GM12891 (cell line): ENCODE measurements around the gene SMG1.

Experiments
- DNase-seq: peaks from one replicate; pipeline ENCODE4 v3.0.0; 2011; ENCODE audit warnings: low spot score; ENCODE audit not compliant: insufficient read length
- FAIRE-seq: peaks from 2 replicates; lab custom pipeline; 2011; peaks lifted over from hg19 to GRCh38; lab: Jason Lieb, UNC
- PAX5 ChIP-seq: IDR thresholded peaks from 2 replicates; pipeline ENCODE4 v1.6.1; 2011; ENCODE audit warnings: low read length, moderate library complexity, mild to moderate bottlenecking; ENCODE audit not compliant: insufficient read depth, severe bottlenecking
- POLR2A ChIP-seq: IDR thresholded peaks from 2 replicates; pipeline ENCODE4 v1.6.1; 2011; ENCODE audit warnings: low read depth, low read length, control low read depth
- POLR2AphosphoS5 ChIP-seq: IDR thresholded peaks from 2 replicates; pipeline ENCODE4 v1.6.1; 2011; ENCODE audit warnings: low read depth, low read length, control low read depth
- POU2F2 ChIP-seq: IDR thresholded peaks from 2 replicates; pipeline ENCODE4 v1.6.1; 2011; ENCODE audit warnings: low read depth, mild to moderate bottlenecking, control low read depth, low read length, moderate library complexity
- SPI1 ChIP-seq: IDR thresholded peaks from 2 replicates; pipeline ENCODE4 v1.6.1; 2011; ENCODE audit warnings: low read depth, low read length, control low read depth
- TAF1 ChIP-seq: IDR thresholded peaks from 2 replicates; pipeline ENCODE4 v1.6.1; 2011; ENCODE audit warnings: low read depth, low read length, control low read depth

The SMG1 gene

DNA sequence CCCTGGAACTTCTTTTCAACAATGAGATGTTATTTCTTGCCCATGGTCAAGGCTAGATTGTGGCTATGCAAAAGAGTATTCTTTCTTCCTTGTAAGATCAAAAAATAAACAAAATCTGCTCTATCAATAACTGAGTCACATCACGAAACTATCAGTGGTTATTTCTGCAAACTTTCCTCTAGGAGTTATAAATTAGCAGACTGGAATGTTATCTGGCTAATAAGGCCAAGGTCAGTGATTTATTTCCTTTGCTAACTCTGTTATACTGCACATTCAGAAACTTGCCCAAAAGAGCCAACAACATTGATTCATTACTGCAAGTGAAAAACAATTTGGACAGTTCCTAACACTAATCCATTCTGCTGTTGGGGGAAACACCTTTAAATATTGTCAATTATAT lies 129.8 kb downstream of the SMG1 start:
- TF ChIP-seq POU2F2 = no peak
- no peak for TF ChIP-seq SPI1
- TF ChIP-seq PAX5 = no peak
- TF ChIP-seq TAF1 = no peak
- no peak for TF ChIP-seq POLR2AphosphoS5
- TF ChIP-seq POLR2A = no peak
- DNase-seq (no peak), FAIRE-seq (no peak)

DNA sequence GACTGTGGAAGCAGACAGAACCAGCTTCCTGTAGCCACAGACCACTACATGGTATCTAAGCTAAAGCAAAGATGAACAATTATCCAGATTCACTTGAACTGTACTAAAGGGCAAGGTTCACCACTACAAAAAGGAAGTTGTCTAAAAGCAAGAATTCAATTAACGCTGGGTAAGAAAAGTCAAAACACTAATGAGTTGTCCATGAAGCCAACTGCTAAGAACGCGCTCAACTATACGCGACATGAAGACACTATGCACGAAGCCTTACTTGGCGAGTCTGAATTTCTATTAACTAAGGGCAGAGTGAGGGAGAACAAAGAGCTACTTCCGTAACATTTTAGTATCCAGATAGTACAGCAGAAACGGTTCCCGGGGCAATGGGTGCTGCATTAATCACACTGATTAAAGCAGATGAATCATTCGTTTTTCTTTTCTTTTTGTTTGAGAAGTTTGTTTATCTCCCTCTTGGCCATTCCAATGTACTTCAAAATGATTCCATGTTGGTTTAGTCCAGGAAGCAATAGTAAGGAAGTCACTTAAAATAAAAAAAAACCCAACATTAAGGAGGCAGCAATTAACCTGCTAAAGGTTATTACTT lies 133.3 kb downstream of the SMG1 start:
- no peak for FAIRE-seq
- TF ChIP-seq TAF1 = no peak
- no peak for TF ChIP-seq PAX5
- TF ChIP-seq POLR2AphosphoS5 = no peak
- no peak for TF ChIP-seq SPI1
- no peak for TF ChIP-seq POLR2A
- no peak for TF ChIP-seq POU2F2
- no peak for DNase-seq

DNA sequence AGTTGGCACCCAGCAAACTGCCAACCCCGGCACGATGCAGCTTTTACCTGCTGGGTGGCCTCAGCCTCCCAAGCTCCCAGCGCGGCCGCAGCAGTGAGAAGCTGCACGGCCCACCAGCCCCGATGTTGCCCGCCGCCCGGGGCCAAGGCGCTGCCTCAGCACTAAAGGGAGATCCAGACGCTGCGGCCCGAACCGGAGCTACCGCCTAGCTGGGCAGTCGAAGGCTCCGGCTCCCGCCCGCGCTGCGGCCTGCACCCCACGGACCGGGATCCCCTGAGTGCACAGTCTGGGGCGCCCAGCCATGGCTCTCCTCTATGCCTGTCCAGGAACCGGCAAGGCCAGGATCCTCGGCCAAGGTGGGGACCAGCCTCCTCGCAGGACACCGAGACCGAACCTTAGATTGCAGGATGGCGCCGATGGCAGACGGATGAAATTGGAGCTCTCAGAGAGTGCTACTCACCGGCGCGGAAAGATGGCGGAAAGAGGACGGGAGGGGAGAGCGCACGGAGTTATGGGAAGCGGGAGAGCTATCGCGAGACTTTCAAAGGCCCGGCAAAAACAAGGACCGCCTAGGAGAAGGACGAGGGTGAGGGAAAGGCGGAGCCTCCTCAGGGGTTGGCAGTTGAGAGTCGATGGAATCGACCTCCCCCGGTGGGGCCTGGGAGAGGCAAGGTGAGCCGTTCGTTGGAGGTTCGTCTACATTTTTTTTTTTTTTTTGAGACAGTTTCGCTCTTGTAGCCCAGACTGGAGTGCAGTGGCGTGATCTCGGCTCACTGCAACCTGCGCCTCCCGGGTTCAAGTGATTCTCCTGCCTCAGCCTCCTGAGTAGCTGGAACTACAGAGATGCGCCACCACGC lies 136.1 kb downstream of the SMG1 start, which contains the start of gene RPS15A:
Gene RPS15A, minus strand, starts transcription at position 485 of the 857 bp plus-strand sequence. CDS start 1,221 bp downstream, outside the sequence.
- DNase-seq (peak; percentile 95), FAIRE-seq (peak; percentile 77)
- TF ChIP-seq SPI1 (no peak), PAX5 (no peak), TAF1 (peak; percentile 98), POLR2A (peak; percentile 99), POLR2AphosphoS5 (peak; percentile 99), POU2F2 (peak; percentile 74)

DNA sequence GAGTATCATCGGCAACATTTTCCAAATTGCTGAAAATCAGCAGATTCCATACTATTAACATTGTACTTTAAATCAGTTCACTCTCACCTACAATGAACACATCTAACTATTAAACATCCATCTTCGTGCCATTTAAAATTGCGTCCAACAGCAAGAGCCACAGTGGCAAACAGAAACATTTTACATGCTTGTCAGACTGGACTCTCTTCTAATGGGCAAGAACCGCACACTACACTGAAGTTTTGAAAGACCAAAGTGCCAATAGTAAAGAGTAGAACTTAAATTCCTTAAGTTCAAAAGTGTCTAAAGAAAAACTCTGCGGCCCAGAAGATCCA lies 136.7 kb downstream of the SMG1 start:
- TF ChIP-seq PAX5 (no peak), SPI1 (no peak), POLR2AphosphoS5 (no peak), POLR2A (no peak), TAF1 (no peak), POU2F2 (no peak)
- FAIRE-seq = peak; percentile 5

DNA sequence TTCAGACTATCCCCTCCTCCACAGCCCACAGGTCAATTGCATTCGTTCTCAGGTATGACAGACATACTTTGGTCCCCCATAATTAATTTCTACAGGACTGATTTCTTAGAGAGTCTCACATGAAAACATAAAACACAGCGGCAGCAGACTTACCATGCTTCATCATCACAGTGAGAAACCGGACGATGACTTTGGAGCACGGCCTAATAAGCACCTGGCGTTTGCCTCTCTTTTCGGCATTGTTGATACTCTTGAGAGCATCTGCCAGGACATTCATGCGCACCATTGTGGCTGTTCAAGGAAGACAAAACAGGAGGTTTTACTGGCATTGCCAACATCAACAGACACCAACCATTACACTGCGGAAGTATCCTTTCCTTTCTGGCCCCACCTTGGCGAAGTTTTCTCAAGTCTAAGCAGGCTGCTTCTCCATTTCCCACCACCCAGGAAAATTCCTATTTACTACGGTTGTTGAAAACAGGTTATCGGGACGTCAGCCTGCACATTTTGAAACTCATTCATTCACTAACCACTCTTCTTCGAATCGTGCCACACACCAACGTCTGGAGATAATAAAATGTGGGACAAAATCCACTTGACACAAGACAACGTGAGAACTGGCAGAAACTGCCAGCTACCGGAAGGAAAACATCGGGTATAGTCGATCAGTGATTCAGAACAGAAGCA lies 137.2 kb downstream of the SMG1 start:
- TF ChIP-seq PAX5 (no peak), POLR2A (no peak), TAF1 (no peak), POU2F2 (no peak), POLR2AphosphoS5 (no peak), SPI1 (no peak)
- no peak for DNase-seq
- FAIRE-seq = no peak

More for the DNA sequence above, 136.7 kb downstream of the SMG1 start:
- DNase-seq = no peak

DNA sequence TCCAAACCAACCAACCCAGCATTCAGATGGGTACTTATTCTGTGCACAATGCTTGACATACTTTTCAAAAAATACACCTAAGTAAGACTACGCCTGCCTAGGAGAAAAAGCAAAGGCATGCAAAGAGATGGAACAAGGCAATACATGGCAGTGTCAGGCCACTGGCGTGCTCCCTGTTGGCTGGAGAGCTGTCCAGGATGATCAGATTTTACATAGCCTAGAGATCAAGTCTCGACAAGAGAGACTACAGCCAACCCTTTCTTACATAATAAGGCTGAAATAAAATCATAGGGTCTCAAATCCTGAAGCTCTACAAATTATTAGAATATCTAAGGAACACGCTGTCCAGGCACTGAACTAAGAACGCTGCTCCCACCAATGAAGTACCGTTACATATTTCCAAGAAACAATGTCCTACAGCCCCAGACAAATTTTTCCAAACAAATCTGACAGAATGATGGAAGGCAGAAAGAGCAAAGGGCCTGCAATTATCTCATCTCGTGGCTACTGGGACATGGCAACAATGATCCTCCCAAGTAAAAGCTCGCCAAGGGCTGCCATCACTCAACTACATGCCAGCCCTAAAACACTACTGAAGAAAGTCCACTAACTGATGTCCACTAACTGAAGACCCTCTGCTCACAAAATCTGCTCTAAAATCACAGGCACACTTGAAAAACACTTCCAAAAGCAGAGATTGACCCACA lies 141.1 kb downstream of the SMG1 start:
- DNase-seq = no peak
- no peak for FAIRE-seq
- TF ChIP-seq POLR2AphosphoS5 (no peak), POLR2A (no peak), TAF1 (no peak), POU2F2 (no peak), SPI1 (no peak)

DNA sequence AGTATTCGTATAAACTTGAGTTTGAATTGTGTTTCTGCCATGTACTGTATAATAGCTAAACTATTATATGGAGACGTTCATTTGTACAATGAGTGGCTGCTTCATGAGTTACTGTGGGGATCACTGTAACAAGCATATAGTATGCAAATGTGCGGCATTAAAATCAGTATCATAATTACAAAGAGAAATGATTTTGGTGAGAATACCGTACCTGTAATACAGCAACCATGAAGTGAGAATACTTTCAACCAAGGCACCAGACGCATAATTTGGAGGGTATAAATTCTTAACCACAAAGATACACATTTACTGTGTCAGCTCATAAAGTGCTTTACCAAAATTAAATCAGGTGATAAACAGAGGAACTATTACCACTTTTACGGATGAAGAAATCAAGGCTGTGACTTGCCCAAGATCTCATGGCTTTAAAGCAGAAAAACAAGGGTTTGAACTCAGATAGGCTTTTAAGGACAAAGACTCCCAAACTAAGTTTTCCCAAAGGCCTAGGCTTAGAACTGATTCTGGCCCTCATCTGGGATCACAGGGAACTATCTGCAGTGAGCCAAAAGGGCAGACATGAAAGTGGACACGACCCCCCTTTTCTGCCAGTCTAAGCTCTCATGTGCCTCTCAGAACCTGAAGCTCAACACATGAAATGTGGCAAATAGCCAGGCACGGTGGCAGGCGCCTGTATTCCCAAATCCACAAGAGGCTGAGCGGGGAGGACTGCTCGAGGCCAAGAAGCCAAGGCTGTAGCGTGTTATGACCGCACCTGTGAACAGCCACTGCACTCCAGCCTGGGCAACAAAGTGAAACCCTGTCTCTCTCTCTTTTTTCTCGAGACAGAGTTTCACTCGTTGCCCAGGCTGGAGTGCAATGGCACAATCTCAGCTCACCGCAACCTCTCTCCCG lies 142.5 kb downstream of the SMG1 start:
- DNase-seq = no peak
- TF ChIP-seq POLR2A (0 out of 2 replicates have a peak, but pooled peaks have one; percentile 36), TAF1 (no peak), POU2F2 (no peak), PAX5 (no peak)
- no peak for FAIRE-seq
